ENCODE measurements around the gene CEMIP2.

DNA sequence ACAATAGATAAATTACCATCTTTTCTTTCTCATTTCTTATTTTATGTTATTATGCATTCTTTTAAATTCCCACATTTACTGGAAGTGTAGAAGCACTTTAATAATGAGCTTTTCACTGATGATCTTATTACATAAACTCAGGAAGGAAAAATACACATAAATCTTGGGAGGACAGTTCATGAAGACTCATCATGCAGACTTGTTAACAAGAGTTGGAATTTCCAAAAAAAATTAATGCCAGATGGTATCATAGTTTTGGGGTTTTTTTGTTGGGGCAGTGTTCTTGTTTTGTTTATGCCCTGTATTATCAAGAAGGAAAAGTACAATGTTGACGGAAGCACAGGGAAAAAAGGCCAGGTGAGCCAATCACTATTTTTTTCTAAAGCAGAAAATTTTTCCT lies 35.1 kb downstream of the CEMIP2 start:
- TF ChIP-seq, protein P1, sequence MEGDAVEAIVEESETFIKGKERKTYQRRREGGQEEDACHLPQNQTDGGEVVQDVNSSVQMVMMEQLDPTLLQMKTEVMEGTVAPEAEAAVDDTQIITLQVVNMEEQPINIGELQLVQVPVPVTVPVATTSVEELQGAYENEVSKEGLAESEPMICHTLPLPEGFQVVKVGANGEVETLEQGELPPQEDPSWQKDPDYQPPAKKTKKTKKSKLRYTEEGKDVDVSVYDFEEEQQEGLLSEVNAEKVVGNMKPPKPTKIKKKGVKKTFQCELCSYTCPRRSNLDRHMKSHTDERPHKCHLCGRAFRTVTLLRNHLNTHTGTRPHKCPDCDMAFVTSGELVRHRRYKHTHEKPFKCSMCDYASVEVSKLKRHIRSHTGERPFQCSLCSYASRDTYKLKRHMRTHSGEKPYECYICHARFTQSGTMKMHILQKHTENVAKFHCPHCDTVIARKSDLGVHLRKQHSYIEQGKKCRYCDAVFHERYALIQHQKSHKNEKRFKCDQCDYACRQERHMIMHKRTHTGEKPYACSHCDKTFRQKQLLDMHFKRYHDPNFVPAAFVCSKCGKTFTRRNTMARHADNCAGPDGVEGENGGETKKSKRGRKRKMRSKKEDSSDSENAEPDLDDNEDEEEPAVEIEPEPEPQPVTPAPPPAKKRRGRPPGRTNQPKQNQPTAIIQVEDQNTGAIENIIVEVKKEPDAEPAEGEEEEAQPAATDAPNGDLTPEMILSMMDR (conservative IDR thresholded peaks at IDR 0.05 in 1 of 2, IDR thresholded peaks at IDR 0.05 in 1 of 2; ENCODE audit: extremely low read depth in 1 of 2, insufficient read depth in 1 of 2, low read depth in 1 of 2, low read length in 2 of 2): no peak
- TF ChIP-seq EZH2 (IDR thresholded peaks at IDR 0.05; ENCODE audit: borderline replicate concordance, low read length): no peak

All from mammary epithelial cell (primary cell).